HG03432 (cell line): Measurements from ENCODE around the gene ADAMTS7.
A peak's percentile ranks its signal among the peaks of the same experiment; 100 is the strongest.
"Not testable (repeated sequence)": the region's sequence is repeated elsewhere in the genome, so short reads cannot be mapped to it uniquely, and the experiment has no call there.

Source experiments
- ATAC-seq: cut with Tn5 transposase; IDR thresholded peaks from one replicate; pipeline ENCODE4 v1.9.1; 2021; ENCODE audit warnings: mild to moderate bottlenecking, moderate library complexity; ENCODE audit not compliant: unreplicated experiment

Gene ADAMTS7

GRCh38 chr15:78767331-78767951, 43.8 kb downstream of the ADAMTS7 start:
- ATAC-seq: no peak

GRCh38 chr15:78766641-78767071, 44.6 kb downstream of the ADAMTS7 start:
- not testable (repeated sequence) for ATAC-seq

GRCh38 chr15:78766041-78766440, 45.2 kb downstream of the ADAMTS7 start:
- no peak for ATAC-seq

GRCh38 chr15:78765154-78765860, 46.0 kb downstream of the ADAMTS7 start:
- ATAC-seq: not testable (repeated sequence)

GRCh38 chr15:78764340-78765153, 46.7 kb downstream of the ADAMTS7 start:
- ATAC-seq: not testable (repeated sequence)

GRCh38 chr15:78763796-78764241, 47.4 kb downstream of the ADAMTS7 start:
- no peak for ATAC-seq

GRCh38 chr15:78762985-78763795, 48.1 kb downstream of the ADAMTS7 start:
- ATAC-seq: no peak

GRCh38 chr15:78762386-78762961, 48.8 kb downstream of the ADAMTS7 start:
- ATAC-seq: not testable (repeated sequence)

GRCh38 chr15:78761891-78762385, 49.3 kb downstream of the ADAMTS7 start:
- no peak for ATAC-seq

- peak; percentile 30 for ATAC-seq
Observed at GRCh38 chr15:78761475-78761874, 49.8 kb downstream of the ADAMTS7 start.

GRCh38 chr15:78761020-78761419, 50.2 kb downstream of the ADAMTS7 start:
- ATAC-seq: no peak

GRCh38 chr15:78760091-78760882, 51.0 kb downstream of the ADAMTS7 start:
- not testable (repeated sequence) for ATAC-seq

GRCh38 chr15:78759361-78759998, 51.8 kb downstream of the ADAMTS7 start:
- ATAC-seq: not testable (repeated sequence)

GRCh38 chr15:78758486-78759200, 52.6 kb downstream of the ADAMTS7 start:
- ATAC-seq: not testable (repeated sequence)

- ATAC-seq: not testable (repeated sequence)
Observed at GRCh38 chr15:78758084-78758483, 53.2 kb downstream of the ADAMTS7 start.

GRCh38 chr15:78757636-78757905, 53.7 kb downstream of the ADAMTS7 start:
- no peak for ATAC-seq

- ATAC-seq: peak; percentile 71
Observed at GRCh38 chr15:78756781-78757635, 54.3 kb downstream of the ADAMTS7 start.
